K562 (cell line): Measurements from ENCODE around the gene LY6G6F. TPM values are rescaled to one million over a fixed set of nuclear protein-coding genes. Genes with fewer than 3 reads are reported as not detected.

Experiments
- CEBPG ChIP-seq, 3 experiments: fragments of 200-800 bp in 1 of 3; sonication (Bioruptor generic) in 1 of 3; sonication (generic) in 1 of 3; formaldehyde crosslinking in 1 of 3; IDR thresholded peaks in 2 of 3; conservative IDR thresholded peaks in 1 of 3; 2 replicates each; pipeline versions ENCODE4 v1.6.1 to v1.8.0; 2016 to 2022; ENCODE audit warnings: missing compliant biosample characterization in 2 of 3, missing genetic modification characterization in 2 of 3, mild to moderate bottlenecking in 1 of 3, missing genetic modification reagents in 1 of 3
- CUX1 ChIP-seq: fragments of 200-800 bp; sonication (Bioruptor generic); IDR thresholded peaks from 2 replicates; pipeline ENCODE4 v1.6.1; 2016; ENCODE audit warnings: missing genetic modification characterization, missing compliant biosample characterization
- FOXO4 ChIP-seq: fragments of 450-650 bp; formaldehyde crosslinking; IDR thresholded peaks from 2 replicates; pipeline ENCODE4 v1.4.0; 2020; ENCODE audit warnings: mild to moderate bottlenecking, moderate library complexity
- HMGN3 ChIP-seq: IDR thresholded peaks from 2 replicates; pipeline ENCODE4 v1.6.1; 2011; ENCODE audit warnings: borderline replicate concordance, low read depth, mild to moderate bottlenecking, mixed read lengths, low read length; ENCODE audit not compliant: insufficient read length; ENCODE audit errors: extremely low read depth
- POLR2A ChIP-seq: fragments of 450-650 bp; conservative IDR thresholded peaks from 2 replicates; pipeline ENCODE4 v1.6.1; 2016
- POLR2AphosphoS2 ChIP-seq: IDR thresholded peaks from 2 replicates; pipeline ENCODE4 v1.6.1; 2012; ENCODE audit warnings: low read length, improper control_type of control experiment
- RBFOX2 ChIP-seq: fragments of 200-400 bp; formaldehyde crosslinking; IDR thresholded peaks from 2 replicates; pipeline ENCODE4 v1.6.1; 2017; ENCODE audit warnings: low read depth, mild to moderate bottlenecking, low read length, moderate library complexity
- RBM39 ChIP-seq: fragments of 200-400 bp; formaldehyde crosslinking; optimal IDR thresholded peaks from 2 replicates; pipeline ENCODE3; 2018; ENCODE audit warnings: low read depth, low read length
- RCOR1 ChIP-seq, 2 experiments: IDR thresholded peaks; 2 replicates each; pipeline ENCODE4 v1.6.1; 2012; ENCODE audit warnings: low read depth in 2 of 2, low read length in 2 of 2, borderline replicate concordance in 1 of 2, improper control_type of control experiment in 1 of 2
- RHOXF2B ChIP-seq: fragments of 250-450 bp; sonication (Bioruptor Pico); conservative IDR thresholded peaks from 2 replicates; pipeline ENCODE4 v1.5.1; 2021
- RNF219 ChIP-seq: fragments of 250-450 bp; sonication (Bioruptor Pico); IDR thresholded peaks from 2 replicates; pipeline ENCODE4 v1.5.0; 2022; ENCODE audit warnings: mild to moderate bottlenecking
- SLC30A9 ChIP-seq: fragments of 250-450 bp; sonication (Bioruptor Pico); IDR thresholded peaks from 2 replicates; pipeline ENCODE4 v1.8.0; 2022; ENCODE audit warnings: mild to moderate bottlenecking, moderate library complexity
- SRF ChIP-seq, 2 experiments: fragments of 250-450, 450-650 bp in 1 of 2; sonication (Bioruptor Pico) in 1 of 2; sonication (generic) in 1 of 2; formaldehyde crosslinking; IDR thresholded peaks; 2 replicates each; pipeline versions ENCODE4 v1.5.0 to v1.5.1; 2020 to 2022; ENCODE audit warnings: mild to moderate bottlenecking in 1 of 2, missing genetic modification reagents in 1 of 2
- ZBTB9 ChIP-seq: fragments of 450-650 bp; formaldehyde crosslinking; IDR thresholded peaks from 2 replicates; pipeline ENCODE4 v1.4.0; 2020; ENCODE audit warnings: mild to moderate bottlenecking, moderate library complexity
- ZNF121 ChIP-seq: sonication (generic); formaldehyde crosslinking; conservative IDR thresholded peaks from 2 replicates; pipeline ENCODE4 v1.8.0; 2022; ENCODE audit warnings: missing genetic modification reagents
- ZNF146 ChIP-seq: IDR thresholded peaks from one replicate; pipeline ENCODE4 v1.6.1; 2018; ENCODE audit warnings: missing compliant biosample characterization; ENCODE audit not compliant: unreplicated experiment
- polyA plus RNA-seq, 8 experiments: library from polyadenylated mRNA; depleted of rRNA in 4 of 8; stranded (reverse) in 5 of 8; unstranded in 3 of 8; fragments of >200 nt; fragmentation: Nextera tagmentation in 2 of 8; fragmentation: Illumina TruSeq in 1 of 8; extraction: Ambion mirVana in 2 of 8; extraction: Trizol in 1 of 8; gene quantifications; 2 replicates each; pipeline versions ENCODE4 v1.2.1 to v1.2.3, GENCODE V29; 2011 to 2014; ENCODE audit warnings: inconsistent platforms in 1 of 8, missing spikeins in 1 of 8
- total RNA-seq, 7 experiments: library from RNA; depleted of rRNA in 6 of 7; stranded (reverse); fragments of >200 nt in 6 of 7; fragmentation: Illumina TruSeq in 2 of 7; extraction: Trizol in 2 of 7; gene quantifications; 2 replicates each; pipeline versions ENCODE4 v1.2.1 to v1.2.3, GENCODE V29; 2011 to 2021; ENCODE audit warnings: low replicate concordance in 1 of 7

LY6G6F gene
- total and polyA plus RNA-seq, 9 of the 15 experiments (the other 6 are each of a cell fraction or from before 2014, with no cell fraction given): 0.14 to 0.50 (median 0.28) TPM; not detected in 2

GRCh38 chr6:31736021-31736767 is 29.5 kb downstream of the LY6G6F start, which contains the start of gene CLIC1 (continued):
- TF ChIP-seq CUX1 (CRISPR knock-in tag) (no peak), RCOR1 (IDR thresholded peaks at IDR 0.05; ENCODE audit: borderline replicate concordance in 1 of 2, low read depth in 2 of 2, low read length in 2 of 2) (peak in 1 of 2 experiments; percentile 90; a peak in 2 of 4 replicates), ZNF146 (CRISPR knock-in tag) (no peak), RHOXF2B (peak; percentile 79; the same call in 1 of the 2 replicates), HMGN3 (no peak), CEBPG (CRISPR knock-in tag; IDR thresholded peaks at IDR 0.05) (no peak), CEBPG (tag; conservative IDR thresholded peaks at IDR 0.05 in 1 of 2, IDR thresholded peaks at IDR 0.05 in 1 of 2) (no peak), SLC30A9 (CRISPR knock-in tag) (0 out of 2 replicates have a peak, but pooled peaks have one; percentile 3), RBFOX2 (peak; percentile 96), POLR2AphosphoS2 (peak; percentile 96), FOXO4 (peak; percentile 81), RBM39 (no peak), SRF (CRISPR knock-in tag; IDR thresholded peaks at IDR 0.05) (peak in 1 of 2 experiments; percentile 68; a peak in 1 of 4 replicates), POLR2A (peak; percentile 99), ZBTB9 (CRISPR knock-in tag) (peak; percentile 80), RNF219 (CRISPR knock-in tag) (0 out of 2 replicates have a peak, but pooled peaks have one; percentile 43), ZNF121 (CRISPR knock-in tag) (peak; percentile 32; the same call in 1 of the 2 replicates)
